Parathyroid adenoma (tissue), 2 donors: ENCODE measurements around the gene MBLAC2.

ENCODE experiments used
- H2AFZ ChIP-seq: fragments of 300-600 bp; sonication (generic); one replicate; pipeline ENCODE4 v1.7.0; 2017; ENCODE audit warnings: antibody characterized with exemption, mild to moderate bottlenecking
- H3K27ac ChIP-seq: fragments of 300-600 bp; sonication (generic); one replicate; pipeline ENCODE4 v1.7.0; 2017
- H3K27me3 ChIP-seq: fragments of 300-600 bp; sonication (generic); one replicate; pipeline ENCODE4 v1.7.0; 2017; ENCODE audit warnings: low read length; ENCODE audit not compliant: control insufficient read depth, insufficient read depth
- H3K36me3 ChIP-seq: fragments of 300-600 bp; sonication (generic); one replicate; pipeline ENCODE4 v1.7.0; 2017; ENCODE audit warnings: low read length; ENCODE audit not compliant: control insufficient read depth, insufficient read depth
- H3K4me1 ChIP-seq: fragments of 300-600 bp; sonication (generic); one replicate; pipeline ENCODE4 v1.7.0; 2017; ENCODE audit warnings: control low read depth
- H3K4me2 ChIP-seq: fragments of 300-600 bp; sonication (generic); one replicate; pipeline ENCODE4 v1.7.0; 2017; ENCODE audit warnings: low read length
- H3K4me3 ChIP-seq: fragments of 300-600 bp; sonication (generic); one replicate; pipeline ENCODE4 v1.7.0; 2017; ENCODE audit warnings: low read depth, low read length
- H3K79me2 ChIP-seq: fragments of 300-600 bp; sonication (generic); one replicate; pipeline ENCODE4 v1.7.0; 2017; ENCODE audit warnings: control low read depth
- H3K9ac ChIP-seq: fragments of 300-600 bp; sonication (generic); one replicate; pipeline ENCODE4 v1.7.0; 2017; ENCODE audit warnings: mild to moderate bottlenecking
- H3K9me3 ChIP-seq: fragments of 300-600 bp; sonication (generic); one replicate; pipeline ENCODE4 v1.7.0; 2017; ENCODE audit warnings: low read length; ENCODE audit not compliant: control insufficient read depth
- CTCF ChIP-seq: fragments of 300-600 bp; sonication (generic); IDR thresholded peaks from one replicate; pipeline ENCODE4 v1.7.0; 2017; ENCODE audit warnings: antibody characterized with exemption, mild to moderate bottlenecking
- donor health status: primary hyperparathyroidism.

MBLAC2 gene

GRCh38 chr5:90475436-90475980 is 937 bp upstream of the MBLAC2 start:
- no peak overlapping the region for H3K9ac ChIP-seq
- H3K4me1 ChIP-seq, result peaks cover under 1% of the 10 kb centered on the region
- no peak for TF ChIP-seq CTCF
- H3K79me2 ChIP-seq, result peaks cover 14% of the 10 kb centered on the region
- no peaks in the 10 kb centered on the region for H3K9me3 ChIP-seq
- H3K27me3 ChIP-seq, result no peaks in the 10 kb centered on the region
- no peak overlapping the region for H3K4me3 ChIP-seq
- no peak overlapping the region for H3K27ac ChIP-seq
- no peak overlapping the region for H2AFZ ChIP-seq
- no peak overlapping the region for H3K4me2 ChIP-seq
- no peaks in the 10 kb centered on the region for H3K36me3 ChIP-seq

GRCh38 chr5:90473396-90474234 is 956 bp downstream of the MBLAC2 start:
- Histone ChIP-seq H3K4me2 (peak overlapping the region; percentile 97), H3K4me3 (peak overlapping the region; percentile 84), H3K9ac (no peak overlapping the region), H3K4me1 (no peaks in the 10 kb centered on the region), H3K36me3 (no peaks in the 10 kb centered on the region), H3K79me2 (peaks cover 19% of the 10 kb centered on the region), H3K27ac (peak overlapping the region; percentile 92), H2AFZ (peak overlapping the region; percentile 95), H3K27me3 (no peaks in the 10 kb centered on the region), H3K9me3 (no peaks in the 10 kb centered on the region)
- TF ChIP-seq CTCF, result no peak

GRCh38 chr5:90472783-90473395 is 1.7 kb downstream of the MBLAC2 start:
- no peak for TF ChIP-seq CTCF

GRCh38 chr5:90461288-90461687 is 13.3 kb downstream of the MBLAC2 start:
- Histone ChIP-seq H3K27me3 (no peaks in the 10 kb centered on the region), H3K4me2 (no peak overlapping the region), H3K27ac (no peak overlapping the region), H3K9ac (no peak overlapping the region), H2AFZ (no peak overlapping the region), H3K36me3 (no peaks in the 10 kb centered on the region), H3K79me2 (peaks cover 5% of the 10 kb centered on the region), H3K4me3 (no peak overlapping the region), H3K9me3 (peaks cover 2% of the 10 kb centered on the region), H3K4me1 (no peaks in the 10 kb centered on the region)
- no peak for TF ChIP-seq CTCF

More at GRCh38 chr5:90472783-90473395, 1.7 kb downstream of the MBLAC2 start:
- no peak overlapping the region for H3K27ac ChIP-seq
- peak overlapping the region; percentile 84 for H3K4me3 ChIP-seq
- H3K4me2 ChIP-seq, result peak overlapping the region; percentile 97
- no peaks in the 10 kb centered on the region for H3K4me1 ChIP-seq
- H2AFZ ChIP-seq, result no peak overlapping the region
- H3K79me2 ChIP-seq, result peaks cover 19% of the 10 kb centered on the region
- H3K9me3 ChIP-seq, result no peaks in the 10 kb centered on the region
- no peak overlapping the region for H3K9ac ChIP-seq
- no peaks in the 10 kb centered on the region for H3K36me3 ChIP-seq
- H3K27me3 ChIP-seq, result no peaks in the 10 kb centered on the region
